Heart right ventricle (tissue), 16 donors: ENCODE data around the gene WDR33. TPM values are rescaled to one million over a fixed set of nuclear protein-coding genes. Genes with fewer than 3 reads are reported as not detected.

ENCODE experiments used
- ATAC-seq, 8 donors: fragments of 200-7000 bp; cut with Tn5 transposase; one replicate each; pipeline ENCODE4 v1.9.1; 2020; ENCODE audit warnings: mild to moderate bottlenecking in 8 of 8, moderate library complexity in 8 of 8, moderate number of reproducible peaks in 1 of 8
- DNase-seq, 2 donors: peaks; one replicate each; pipeline ENCODE4 v3.0.0-alpha.2; 2020
- H3K27ac ChIP-seq, 10 donors: fragments of 200-600 bp; sonication (generic) in 2 of 10; one replicate each; pipeline versions ENCODE4 v1.5.0 to v1.8.0; 2020 to 2022; ENCODE audit warnings: mild to moderate bottlenecking in 3 of 10
- H3K27me3 ChIP-seq, 7 donors: fragments of 200-600 bp; one replicate each; pipeline ENCODE4 v1.8.0; 2021 to 2022; ENCODE audit warnings: mild to moderate bottlenecking in 2 of 7
- H3K36me3 ChIP-seq, 9 donors: fragments of 200-600 bp; sonication (generic) in 1 of 9; one replicate each; pipeline versions ENCODE4 v1.5.0 to v1.8.0; 2020 to 2022; ENCODE audit warnings: mild to moderate bottlenecking in 2 of 9
- H3K4me1 ChIP-seq, 9 donors: fragments of 200-600 bp; sonication (generic) in 1 of 9; one replicate each; pipeline versions ENCODE4 v1.5.0 to v1.8.0; 2020 to 2022; ENCODE audit warnings: mild to moderate bottlenecking in 4 of 9
- H3K4me3 ChIP-seq, 10 donors: fragments of 200-600 bp; sonication (generic) in 2 of 10; one replicate each; pipeline versions ENCODE4 v1.5.0 to v1.8.0; 2020 to 2022; ENCODE audit warnings: mild to moderate bottlenecking in 7 of 10, moderate library complexity in 2 of 10
- H3K9me3 ChIP-seq, 11 donors: fragments of 200-600 bp in 10 of 11; sonication (generic) in 2 of 11; one replicate each; pipeline versions ENCODE4 v1.5.0 to v1.8.0; 2013 to 2022; ENCODE audit warnings: mild to moderate bottlenecking in 2 of 11, control low read depth in 1 of 11, moderate library complexity in 1 of 11
- CTCF ChIP-seq, 9 donors: fragments of 200-600 bp; sonication (generic) in 2 of 9; IDR thresholded peaks; one replicate each; pipeline versions ENCODE4 v1.5.0 to v1.8.0; 2021 to 2022; ENCODE audit warnings: antibody characterized with exemption in 9 of 9, mild to moderate bottlenecking in 5 of 9, moderate library complexity in 1 of 9
- WGBS, 2 donors: extraction: QIAGEN DNeasy Blood & Tissue Kit; methylation state at CpG; one replicate each; pipeline ENCODE4 v1.1.7; 2013; ENCODE audit warnings: inconsistent platforms in 1 of 2; 5-methylcytosine and 5-hydroxymethylcytosine counted together
- intact Hi-C, 10 donors: fragments of 100-400 bp; cut with DNase I; formaldehyde crosslinking; loops; one replicate each; pipeline versions ENCODE4 v1.11.1 to v1.14.2; 2022
- polyA plus RNA-seq, 2 donors: library from polyadenylated mRNA; stranded (reverse); fragments of 200-250 nt; gene quantifications; one replicate each; pipeline ENCODE4 v1.2.3, GENCODE V29; 2013
- total RNA-seq, 10 donors: library from RNA; stranded (reverse); fragmentation: NEBNext Ultra II Directional in 3 of 10; extraction: Animal tissue kit (Norgen Biotek cat#: 25700) in 3 of 10; gene quantifications; one replicate each; pipeline versions ENCODE4 v1.2.1 to v1.2.4, GENCODE V29; 2021 to 2023
- donor health status: Arrhythmogenic right ventricular cardiomyopathy.
- donor health status: ischemic (EF 13 %, LVEDD 7.1; RV severe dilation, severe dysfunction).
- donor health status: healthy with polysubstance abuse.
- donor health status: DM: no; HTN: yes; CAD: no.
- donor health status: DM: no; HTN: no; CAD: no.
- donor health status: ischemic (EF 25% LVEDD 6.9; RV normal size, moderate dysfunction).
- donor health status: ischemic (EF 25% LVEDD 5.7; RV mildly dilated, moderate dysfunction).
- donor health status: healthy.
- donor health status: DM: yes; HTN: yes; CAD: no.
- donor health status: Ischemic cardiomyopathy.
- donor health status: ischemic (EF 35%, LVEDD 5.7; RV mildly dilated, moderate dysfunction).
- donor health status: nonischemic (EF 11% LVEDD 7.7; RV severe dilation, severe dysfunction).
- donor health status: DM: yes; HTN: yes; CAD: no.
- donor health status: PGD.
- donor health status: ischemic (EF 29% LVEDD 5.4; RV normal size, mild dysfunction).
- donor health status: nonischemic (EF 23%, LVEDD 6.1; RV moderate dilation, normal function).

The WDR33 gene
- total and polyA plus RNA-seq, 12 donors, result 10.5 to 47.6 (median 42.1) TPM

GRCh38 chr2:127700527-127701192, 110.3 kb downstream of the WDR33 start:
- ATAC-seq, result peak in 7 of 8 donors; percentile 9 to 51 (median 42)
- Histone ChIP-seq H3K4me3 (peak overlapping the region; percentile 33 to 89 (median 61)), H3K36me3 (peaks cover 0 to 26% (median 4%) of the 10 kb centered on the region in 9 donors), H3K27me3 (no peaks in the 10 kb centered on the region), H3K27ac (peak overlapping the region; percentile 78 to 100 (median 95)), H3K4me1 (peaks cover 2 to 53% (median 43%) of the 10 kb centered on the region in 9 donors), H3K9me3 (no peaks in the 10 kb centered on the region)
- 46 to 50% methylated on average over 17 of the region's 17 CpGs for WGBS, 2 donors
- peak; percentile 55 to 62 for DNase-seq
- intact Hi-C loops, result loop anchor here in 6 of 10 donors (2.0 to 10.0 kb wide), 7 partner anchors 104 to 176 kb away; partner anchors contain the start of genes IWS1 (in 5 of the 6) and WDR33 (in 3 of the 6)
- TF ChIP-seq CTCF (IDR thresholded peaks at IDR 0.05), result no peak

DNA sequence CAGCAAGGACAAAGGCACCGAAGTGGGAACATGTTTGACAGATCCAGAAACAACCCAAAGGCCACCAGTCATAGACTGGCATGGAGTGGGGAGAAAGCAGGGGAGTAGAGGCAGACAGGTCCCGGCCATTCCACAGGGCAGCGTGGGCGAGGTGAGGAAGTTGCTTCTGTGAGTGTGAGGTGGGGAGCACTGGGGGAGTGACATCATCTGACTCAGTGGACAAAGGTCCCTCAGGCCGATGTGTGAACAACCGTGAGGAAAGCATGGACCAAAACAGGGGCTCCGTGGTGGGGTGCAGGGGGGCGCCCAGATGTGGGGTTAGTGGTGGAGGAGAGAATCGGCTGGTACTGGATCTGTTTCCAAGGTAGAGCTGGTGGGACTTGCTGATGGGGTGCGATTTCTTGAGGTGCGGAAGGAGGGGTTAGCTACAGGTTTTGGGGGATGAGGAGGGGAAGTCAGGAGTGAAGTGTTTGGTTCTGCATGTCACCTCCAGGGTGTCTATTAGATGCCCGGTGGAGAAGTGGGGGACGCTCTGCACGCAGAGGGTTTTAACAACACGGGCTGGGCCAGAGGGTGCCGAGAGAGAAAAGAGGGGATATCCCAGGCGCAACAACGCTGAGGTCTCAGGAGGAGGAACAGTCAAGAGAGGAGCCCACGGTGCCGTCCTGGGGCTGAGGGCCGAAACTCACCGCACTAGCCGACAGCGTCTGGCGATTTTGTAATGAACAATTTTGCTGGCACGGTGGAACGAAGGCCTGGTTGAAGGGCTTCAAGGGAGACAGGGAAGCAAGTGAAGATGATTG, 112.2 kb downstream of the WDR33 start:
- H3K9me3 ChIP-seq, result no peaks in the 10 kb centered on the region
- ATAC-seq (no peak), DNase-seq (no peak)
- no peak for TF ChIP-seq CTCF (IDR thresholded peaks at IDR 0.05)
- H3K27me3 ChIP-seq, result peaks cover 0 to 5% (median 0%) of the 10 kb centered on the region in 7 donors
- H3K4me3 ChIP-seq, result no peak overlapping the region
- no peak overlapping the region for H3K27ac ChIP-seq
- 96 to 97% methylated on average over 27 of the region's 27 CpGs for WGBS, 2 donors
- peaks cover 2 to 43% (median 28%) of the 10 kb centered on the region in 9 donors for H3K4me1 ChIP-seq
- intact Hi-C loops, result loop anchor here in 7 of 10 donors (5.0 to 10.0 kb wide), 6 partner anchors 41 to 181 kb away; partner anchors contain the start of gene GPR17 (in 2 of the 7)
- H3K36me3 ChIP-seq, result peaks cover 0 to 9% (median 0%) of the 10 kb centered on the region in 9 donors

GRCh38 chr2:127697482-127698180, 113.3 kb downstream of the WDR33 start:
- Histone ChIP-seq H3K27ac (no peak overlapping the region), H3K4me3 (no peak overlapping the region), H3K9me3 (no peaks in the 10 kb centered on the region), H3K36me3 (no peaks in the 10 kb centered on the region), H3K27me3 (peaks cover 0 to 5% (median 0%) of the 10 kb centered on the region in 7 donors), H3K4me1 (peaks cover 2 to 32% (median 17%) of the 10 kb centered on the region in 9 donors)
- DNase-seq (no peak), ATAC-seq (no peak)
- no peak for TF ChIP-seq CTCF (IDR thresholded peaks at IDR 0.05)
- 96% methylated on average over 21 of the region's 21 CpGs for WGBS, 2 donors
- intact Hi-C loops, result loop anchor here in 7 of 10 donors (5.0 to 10.0 kb wide), 6 partner anchors 40 to 180 kb away; partner anchors contain the start of gene GPR17 (in 2 of the 7)
